GM23248 (cell line): Measurements from ENCODE around the gene CEP89. TPM values are rescaled to one million over a fixed set of nuclear protein-coding genes. Genes with fewer than 3 reads are reported as not detected.

Experiments used
- DNase-seq: peaks from one replicate; pipeline ENCODE4 v3.0.0-alpha.2; 2015
- H2AFZ ChIP-seq: fragments of 200-600 bp; sonication (generic); 2 replicates; pipeline ENCODE4 v1.6.1; 2016; ENCODE audit warnings: antibody characterized with exemption
- H3F3A ChIP-seq: fragments of 200-600 bp; sonication (generic); 2 replicates; pipeline ENCODE4 v1.6.1; 2016; ENCODE audit warnings: mild to moderate bottlenecking, antibody characterized with exemption, mixed run types; ENCODE audit not compliant: insufficient read depth
- H3K27ac ChIP-seq: fragments of 200-600 bp; sonication (generic); 2 replicates; pipeline ENCODE4 v1.5.1; 2016; ENCODE audit warnings: mild to moderate bottlenecking
- H3K27me3 ChIP-seq: fragments of 200-600 bp; sonication (generic); replicated peaks from 2 replicates; pipeline ENCODE4 v1.6.1; 2016; ENCODE audit warnings: mild to moderate bottlenecking; ENCODE audit not compliant: insufficient read depth
- H3K36me3 ChIP-seq: fragments of 200-600 bp; sonication (generic); 2 replicates; pipeline ENCODE4 v1.6.1; 2016; ENCODE audit warnings: low read depth, mild to moderate bottlenecking
- H3K4me1 ChIP-seq: fragments of 200-600 bp; sonication (generic); 2 replicates; pipeline ENCODE4 v1.6.1; 2016; ENCODE audit warnings: mild to moderate bottlenecking; ENCODE audit not compliant: insufficient read depth
- H3K4me2 ChIP-seq: fragments of 200-600 bp; sonication (generic); one replicate; pipeline ENCODE4 v1.6.1; 2016; ENCODE audit warnings: mild to moderate bottlenecking; ENCODE audit not compliant: unreplicated experiment
- H3K4me3 ChIP-seq: fragments of 200-600 bp; sonication (generic); 2 replicates; pipeline ENCODE4 v1.5.1; 2016; ENCODE audit warnings: mild to moderate bottlenecking
- H3K79me2 ChIP-seq: fragments of 200-600 bp; sonication (generic); 2 replicates; pipeline ENCODE4 v1.6.1; 2016; ENCODE audit warnings: mild to moderate bottlenecking; ENCODE audit not compliant: insufficient read depth
- H3K9ac ChIP-seq: fragments of 200-600 bp; sonication (generic); 2 replicates; pipeline ENCODE4 v1.6.1; 2016; ENCODE audit warnings: mild to moderate bottlenecking
- H3K9me2 ChIP-seq: fragments of 200-600 bp; sonication (generic); 2 replicates; pipeline ENCODE4 v1.6.1; 2016; ENCODE audit warnings: mixed run types, mild to moderate bottlenecking, moderate library complexity; ENCODE audit not compliant: insufficient read depth
- H3K9me3 ChIP-seq: fragments of 200-600 bp; sonication (generic); one replicate; pipeline ENCODE4 v1.6.1; 2017; ENCODE audit warnings: low read depth
- H4K20me1 ChIP-seq: fragments of 200-600 bp; sonication (generic); 2 replicates; pipeline ENCODE4 v1.6.0; 2016; ENCODE audit not compliant: insufficient read depth
- EZH2 ChIP-seq: fragments of 200-600 bp; sonication (generic); IDR thresholded peaks from 2 replicates; pipeline ENCODE4 v1.6.1; 2018; ENCODE audit warnings: antibody characterized with exemption, mild to moderate bottlenecking; ENCODE audit not compliant: insufficient read depth, poor library complexity, severe bottlenecking
- EZH2phosphoT487 ChIP-seq: fragments of 200-600 bp; sonication (generic); IDR thresholded peaks from 2 replicates; pipeline ENCODE4 v1.6.1; 2018; ENCODE audit warnings: antibody characterized with exemption, moderate library complexity, mild to moderate bottlenecking, low read depth; ENCODE audit not compliant: insufficient read depth
- WGBS, 2 experiments: methylation state at CpG; one replicate each; pipeline ENCODE4 v1.1.6; 2015 to 2017; ENCODE audit warnings: low lambda C conversion rate in 2 of 2, low coverage in 1 of 2; ENCODE audit errors: missing lambda C conversion rate in 2 of 2; 5-methylcytosine and 5-hydroxymethylcytosine counted together
- in situ Hi-C: fragments of 300-500 bp; cut with MboI; formaldehyde crosslinking; loops from 2 replicates; pipeline ENCODE4 v1.15.0; 2020
- polyA plus RNA-seq: library from polyadenylated mRNA; unstranded; fragments of >200 nt; fragmentation: Nextera tagmentation; extraction: Ambion mirVana; gene quantifications from 2 replicates; pipeline ENCODE4 v1.2.1, GENCODE V29; 2016
- total RNA-seq: library from RNA; depleted of rRNA; stranded (reverse); fragments of >200 nt; shearing (Covaris generic); gene quantifications from 2 replicates; pipeline ENCODE4 v1.2.3, GENCODE V29; 2014

CEP89 gene
- total and polyA plus RNA-seq, 2 experiments from 2014 or later = 17.1 to 30.1 TPM

DNA sequence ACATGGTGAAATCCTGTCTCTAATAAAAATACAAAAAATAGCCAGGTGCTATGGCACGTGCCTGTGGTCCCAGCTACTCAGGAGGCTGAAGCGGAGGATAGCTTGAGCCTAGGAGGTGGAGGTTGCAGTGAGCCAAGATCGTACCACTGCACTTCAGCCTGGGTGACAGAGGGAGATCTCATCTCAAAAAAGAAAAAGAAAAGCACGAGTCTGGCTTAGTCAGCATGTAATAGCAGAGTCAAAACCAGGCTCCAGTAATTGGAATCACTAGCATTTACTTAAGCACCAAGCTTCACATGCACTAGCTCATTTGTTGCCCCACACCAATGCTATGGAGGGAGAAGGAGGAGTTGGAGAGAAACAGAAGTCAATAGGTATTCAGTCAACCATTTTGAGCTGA is 60.3 kb downstream of the CEP89 start:
- Histone ChIP-seq H4K20me1 (no peaks in the 10 kb centered on the region), H3K9ac (no peak overlapping the region), H3K36me3 (peaks cover 13% of the 10 kb centered on the region; the same call in 1 of the 2 replicates), H3K4me1 (no peaks in the 10 kb centered on the region), H3K27ac (no peak overlapping the region), H3K4me2 (no peak overlapping the region), H3K9me2 (no peaks in the 10 kb centered on the region), H3K9me3 (no peaks in the 10 kb centered on the region), H3K27me3 (no peaks in the 10 kb centered on the region), H2AFZ (no peak overlapping the region), H3F3A (no peaks in the 10 kb centered on the region), H3K4me3 (no peak overlapping the region), H3K79me2 (no peaks in the 10 kb centered on the region)
- no peak for TF ChIP-seq EZH2
- TF ChIP-seq EZH2phosphoT487 = no peak
- DNase-seq = no peak
- WGBS, 2 experiments = 96% methylated on average over 4 of the region's 4 CpGs
- in situ Hi-C loops = no loop called here

DNA sequence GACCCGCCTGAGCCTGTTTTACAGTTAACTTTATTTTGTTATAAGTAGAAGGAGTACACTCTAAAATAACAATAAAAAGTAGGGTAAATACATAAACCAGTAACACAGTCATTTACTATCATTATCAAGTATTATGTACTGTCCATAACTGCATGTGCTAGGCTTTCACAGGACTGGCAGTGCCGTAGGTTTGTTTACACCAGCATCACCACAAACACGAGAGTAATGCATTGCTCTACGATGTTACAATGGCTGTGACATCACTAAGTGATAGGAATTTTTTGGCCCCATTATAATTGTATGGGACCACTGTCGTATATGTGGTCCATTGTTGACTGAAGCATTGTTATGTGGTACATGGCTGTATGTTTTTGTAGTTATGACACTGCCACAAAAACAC is 60.9 kb downstream of the CEP89 start:
- Histone ChIP-seq H3K79me2 (no peaks in the 10 kb centered on the region), H3K27me3 (no peaks in the 10 kb centered on the region), H4K20me1 (no peaks in the 10 kb centered on the region), H3K9me2 (no peaks in the 10 kb centered on the region), H3K4me2 (no peak overlapping the region), H2AFZ (no peak overlapping the region), H3K9me3 (no peaks in the 10 kb centered on the region), H3K4me3 (no peak overlapping the region), H3K9ac (no peak overlapping the region), H3K27ac (no peak overlapping the region), H3F3A (no peaks in the 10 kb centered on the region), H3K4me1 (no peaks in the 10 kb centered on the region), H3K36me3 (peaks cover 11% of the 10 kb centered on the region)
- TF ChIP-seq EZH2 = no peak
- no peak for TF ChIP-seq EZH2phosphoT487
- 98% methylated on average over 5 of the region's 5 CpGs for WGBS, 2 experiments
- DNase-seq = no peak
- in situ Hi-C loops = no loop called here

DNA sequence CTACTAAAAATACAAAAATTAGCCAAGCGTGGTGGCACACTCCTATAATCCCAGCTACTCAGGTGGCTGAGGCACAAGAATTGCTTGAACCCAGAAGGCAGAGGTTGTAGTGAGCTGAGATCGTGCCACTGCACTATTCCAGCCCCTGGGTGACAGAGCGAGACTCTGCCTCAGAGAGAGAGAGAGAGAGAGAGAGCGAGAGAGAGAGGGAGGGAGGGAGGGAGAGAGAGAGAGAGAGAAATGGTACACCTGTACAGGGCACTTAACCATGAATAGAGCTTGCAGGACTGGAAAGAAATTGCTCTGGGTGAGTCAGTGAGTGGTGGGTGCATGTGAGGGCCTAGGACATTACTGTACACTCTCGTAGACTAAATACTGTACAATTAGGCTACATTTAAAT is 61.7 kb downstream of the CEP89 start:
- H4K20me1 ChIP-seq = no peaks in the 10 kb centered on the region
- H3K27ac ChIP-seq = no peak overlapping the region
- no peak overlapping the region for H2AFZ ChIP-seq
- 93 to 98% methylated on average over 5 of the region's 5 CpGs for WGBS, 2 experiments
- in situ Hi-C loops = no loop called here
- H3F3A ChIP-seq = no peaks in the 10 kb centered on the region
- TF ChIP-seq EZH2 (no peak), EZH2phosphoT487 (no peak)
- H3K79me2 ChIP-seq = no peaks in the 10 kb centered on the region
- no peak for DNase-seq
- no peaks in the 10 kb centered on the region for H3K9me2 ChIP-seq
- no peaks in the 10 kb centered on the region for H3K27me3 ChIP-seq
- H3K36me3 ChIP-seq = peaks cover 15% of the 10 kb centered on the region
- H3K4me3 ChIP-seq = no peak overlapping the region
- no peaks in the 10 kb centered on the region for H3K9me3 ChIP-seq
- H3K4me1 ChIP-seq = no peaks in the 10 kb centered on the region
- no peak overlapping the region for H3K9ac ChIP-seq
- H3K4me2 ChIP-seq = no peak overlapping the region

DNA sequence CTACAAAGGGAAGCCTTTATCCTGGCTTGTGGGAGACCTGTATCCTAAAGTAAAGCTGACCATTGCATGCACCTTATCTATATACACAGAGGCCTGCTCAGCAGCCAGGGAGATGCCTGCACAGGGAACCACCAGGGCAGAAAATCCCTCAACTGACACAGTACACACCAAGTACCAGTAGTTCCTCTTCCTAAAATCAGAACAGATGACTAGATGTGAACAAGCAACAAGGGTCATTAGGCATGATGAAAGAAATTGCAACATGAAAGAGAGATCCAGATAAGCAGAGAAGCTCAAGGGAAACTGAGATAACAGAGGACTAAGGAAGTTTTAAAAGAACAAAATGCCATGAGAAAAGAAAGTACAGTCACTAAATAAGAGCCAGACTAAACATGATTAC is 62.5 kb downstream of the CEP89 start:
- no peaks in the 10 kb centered on the region for H3F3A ChIP-seq
- no peak overlapping the region for H3K4me2 ChIP-seq
- H3K9me2 ChIP-seq = no peaks in the 10 kb centered on the region
- no peak overlapping the region for H3K4me3 ChIP-seq
- H3K9ac ChIP-seq = no peak overlapping the region
- H3K27ac ChIP-seq = no peak overlapping the region
- H3K79me2 ChIP-seq = no peaks in the 10 kb centered on the region
- H3K4me1 ChIP-seq = no peaks in the 10 kb centered on the region
- in situ Hi-C loops = no loop called here
- H3K27me3 ChIP-seq = no peaks in the 10 kb centered on the region
- no peak for DNase-seq
- H2AFZ ChIP-seq = no peak overlapping the region
- H3K36me3 ChIP-seq = peaks cover 18% of the 10 kb centered on the region
- no peak for TF ChIP-seq EZH2
- no peak for TF ChIP-seq EZH2phosphoT487
- H3K9me3 ChIP-seq = no peaks in the 10 kb centered on the region
- H4K20me1 ChIP-seq = no peaks in the 10 kb centered on the region

DNA sequence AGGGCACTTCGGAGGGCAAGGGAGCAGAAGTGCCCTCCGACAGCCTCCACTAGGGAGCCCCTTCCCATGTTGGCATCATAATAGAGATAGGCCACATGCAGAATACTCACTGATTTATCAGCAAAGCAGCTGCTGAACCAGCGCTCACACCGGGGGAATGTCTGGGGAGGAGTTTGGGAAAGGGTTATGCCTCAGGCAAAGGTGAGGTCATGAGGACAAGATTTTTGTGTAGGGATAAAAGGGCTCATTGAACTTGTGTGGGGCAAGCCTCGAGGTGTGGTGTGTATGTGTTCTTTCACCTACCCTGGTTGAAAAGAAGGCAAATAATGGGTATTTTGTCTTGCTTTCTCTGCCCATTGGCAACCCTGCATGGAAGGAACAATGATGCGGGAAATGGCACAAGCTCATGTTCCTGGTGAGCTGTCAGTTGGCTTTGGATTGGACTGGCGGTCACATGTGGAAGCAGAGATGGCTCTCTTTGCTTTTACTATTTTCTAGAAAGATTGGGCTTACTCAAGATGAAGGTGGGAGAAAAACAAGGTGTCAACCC is 63.0 kb downstream of the CEP89 start:
- peaks cover 18% of the 10 kb centered on the region for H3K36me3 ChIP-seq
- 97% methylated on average over 7 of the region's 7 CpGs for WGBS, 2 experiments
- H3K4me1 ChIP-seq = no peaks in the 10 kb centered on the region
- no peak for TF ChIP-seq EZH2
- no peak for TF ChIP-seq EZH2phosphoT487
- no peaks in the 10 kb centered on the region for H3K79me2 ChIP-seq
- H3K9ac ChIP-seq = no peak overlapping the region
- H3K4me2 ChIP-seq = no peak overlapping the region
- H3K9me2 ChIP-seq = no peaks in the 10 kb centered on the region
- no peaks in the 10 kb centered on the region for H3K9me3 ChIP-seq
- no peaks in the 10 kb centered on the region for H3F3A ChIP-seq
- H3K27me3 ChIP-seq = no peaks in the 10 kb centered on the region
- in situ Hi-C loops = no loop called here
- no peak for DNase-seq
- H4K20me1 ChIP-seq = no peaks in the 10 kb centered on the region
- no peak overlapping the region for H3K27ac ChIP-seq
- H3K4me3 ChIP-seq = no peak overlapping the region
- no peak overlapping the region for H2AFZ ChIP-seq
